Measurements from ENCODE around the gene NHS. TPM values are rescaled to one million over a fixed set of nuclear protein-coding genes. Genes with fewer than 3 reads are reported as not detected.
"Not testable (repeated sequence)": the region's sequence is repeated elsewhere in the genome, so short reads cannot be mapped to it uniquely, and the experiment has no call there.

NHS gene
- total and polyA plus RNA-seq, 4 donors: 14.1 to 17.7 (median 15.8) TPM

DNA sequence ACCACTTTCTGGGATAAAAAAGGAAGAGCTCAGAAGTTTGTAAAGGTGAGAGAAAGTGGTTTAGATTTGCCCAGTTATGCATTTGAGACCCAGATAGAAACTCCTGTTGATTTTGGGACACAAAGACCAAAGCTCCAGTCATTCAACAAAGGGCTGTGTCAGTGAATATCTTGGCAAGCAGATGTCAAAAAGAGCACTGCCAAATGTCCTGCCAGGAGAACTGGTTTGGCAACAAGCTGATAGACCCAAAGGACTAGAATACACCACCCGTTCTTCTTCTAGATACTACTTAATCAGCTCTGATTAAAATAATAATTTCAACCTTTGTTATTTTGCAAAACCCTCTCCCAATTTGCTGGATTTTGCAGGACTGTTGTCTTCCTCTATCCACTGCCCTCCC lies 121.4 kb downstream of the NHS start:
- Histone ChIP-seq H3K36me3 (ENCODE audit: control insufficient read depth, insufficient read depth, low read length) (no peaks in the 10 kb centered on the region), H3K4me1 (ENCODE audit: control insufficient read depth, insufficient read depth, low read length) (no peaks in the 10 kb centered on the region), H3K4me3 (ENCODE audit: low read depth, low read length) (no peak overlapping the region), H3K9me3 (ENCODE audit: control insufficient read depth, insufficient read depth, low read length) (no peaks in the 10 kb centered on the region), H3K27me3 (ENCODE audit: control insufficient read depth, insufficient read depth, low read length) (peaks cover 11% of the 10 kb centered on the region), H3K27ac (ENCODE audit: low read depth, low read length) (no peak overlapping the region)
- DNase-seq (ENCODE audit: low read depth in 4 of 6, low spot score in 6 of 6): no peak
- WGBS (ENCODE audit: insufficient coverage): 71% methylated on average over 1 of the region's 1 CpG

DNA sequence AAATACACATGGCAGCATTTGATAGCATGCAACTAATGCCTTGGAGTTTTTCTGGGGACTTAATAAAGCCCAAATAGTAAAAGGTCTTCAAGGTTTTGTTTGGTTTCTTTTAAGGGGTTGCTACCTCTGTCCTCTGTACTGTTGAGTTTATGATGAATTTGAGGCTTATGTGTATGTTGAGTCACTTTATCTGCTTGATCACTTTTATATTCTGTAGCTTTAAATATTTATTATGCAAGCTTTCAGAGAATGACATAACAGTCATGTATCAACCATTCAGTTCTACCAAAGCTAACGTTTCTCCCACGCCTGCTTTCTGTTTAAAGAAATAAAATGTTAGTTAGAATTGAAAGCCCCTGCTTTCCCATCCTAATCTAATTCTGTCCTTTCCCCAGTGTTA lies 122.2 kb downstream of the NHS start:
- Histone ChIP-seq H3K4me3 (ENCODE audit: low read depth, low read length) (no peak overlapping the region), H3K27ac (ENCODE audit: low read depth, low read length) (no peak overlapping the region), H3K9me3 (ENCODE audit: control insufficient read depth, insufficient read depth, low read length) (no peaks in the 10 kb centered on the region), H3K4me1 (ENCODE audit: control insufficient read depth, insufficient read depth, low read length) (no peaks in the 10 kb centered on the region), H3K36me3 (ENCODE audit: control insufficient read depth, insufficient read depth, low read length) (no peaks in the 10 kb centered on the region), H3K27me3 (ENCODE audit: control insufficient read depth, insufficient read depth, low read length) (peaks cover 14% of the 10 kb centered on the region)
- WGBS (ENCODE audit: insufficient coverage): no CpG with 5 or more reads among the region's 2 CpGs
- no peak for DNase-seq (ENCODE audit: low read depth in 4 of 6, low spot score in 6 of 6)

DNA sequence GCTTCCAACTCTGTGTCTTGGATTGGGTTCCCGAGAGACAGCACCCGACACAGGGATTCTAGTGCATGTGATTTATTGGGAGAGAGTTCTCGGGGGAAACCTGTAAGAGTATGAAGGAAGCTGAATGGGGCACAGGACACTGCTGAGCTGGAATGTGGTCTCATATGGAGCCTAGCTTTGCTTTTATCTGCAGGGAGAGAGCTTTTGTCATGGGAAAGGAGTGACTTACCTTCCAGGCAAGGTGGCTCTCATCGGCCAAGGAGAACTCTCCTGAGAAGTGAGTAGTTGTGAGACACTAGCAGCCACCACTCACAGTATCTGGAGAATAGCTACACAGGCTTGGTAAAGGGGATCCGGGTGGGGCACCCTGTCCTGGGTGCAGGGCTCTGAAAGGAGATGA lies 124.5 kb downstream of the NHS start:
- WGBS (ENCODE audit: insufficient coverage): 87% methylated on average over 3 of the region's 5 CpGs
- Histone ChIP-seq H3K27ac (ENCODE audit: low read depth, low read length) (no peak overlapping the region), H3K36me3 (ENCODE audit: control insufficient read depth, insufficient read depth, low read length) (no peaks in the 10 kb centered on the region), H3K27me3 (ENCODE audit: control insufficient read depth, insufficient read depth, low read length) (peaks cover 12% of the 10 kb centered on the region), H3K4me3 (ENCODE audit: low read depth, low read length) (no peak overlapping the region), H3K9me3 (ENCODE audit: control insufficient read depth, insufficient read depth, low read length) (no peaks in the 10 kb centered on the region), H3K4me1 (ENCODE audit: control insufficient read depth, insufficient read depth, low read length) (no peaks in the 10 kb centered on the region)
- DNase-seq (ENCODE audit: low read depth in 4 of 6, low spot score in 6 of 6): no peak

DNA sequence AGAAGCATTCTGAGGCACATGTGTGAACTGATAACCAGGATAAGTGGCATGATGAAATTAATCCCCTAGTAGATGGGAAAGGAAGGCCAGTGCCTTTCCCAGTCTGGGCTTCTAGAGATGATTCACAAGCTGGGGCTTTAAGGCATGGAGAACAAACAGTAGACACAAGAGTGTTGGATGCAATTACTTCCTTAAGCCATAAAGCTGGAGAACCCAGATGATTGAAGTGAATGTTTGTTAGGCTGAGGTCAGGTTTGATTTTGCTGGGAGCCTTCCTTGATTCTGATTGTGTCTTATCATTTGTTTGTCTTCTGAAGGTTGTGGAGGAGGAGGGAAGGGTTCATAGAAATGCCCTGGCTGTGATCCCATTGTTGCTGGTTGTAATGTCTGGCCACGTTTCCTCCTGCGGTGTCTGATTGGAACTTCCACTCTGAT lies 125.2 kb downstream of the NHS start:
- H3K9me3 ChIP-seq (ENCODE audit: control insufficient read depth, insufficient read depth, low read length): no peaks in the 10 kb centered on the region
- no peak for DNase-seq (ENCODE audit: low read depth in 4 of 6, low spot score in 6 of 6)
- no peak overlapping the region for H3K27ac ChIP-seq (ENCODE audit: low read depth, low read length)
- H3K36me3 ChIP-seq (ENCODE audit: control insufficient read depth, insufficient read depth, low read length): no peaks in the 10 kb centered on the region
- H3K4me3 ChIP-seq (ENCODE audit: low read depth, low read length): no peak overlapping the region
- 83% methylated on average over 1 of the region's 2 CpGs for WGBS (ENCODE audit: insufficient coverage)
- H3K27me3 ChIP-seq (ENCODE audit: control insufficient read depth, insufficient read depth, low read length): peaks cover 12% of the 10 kb centered on the region
- no peaks in the 10 kb centered on the region for H3K4me1 ChIP-seq (ENCODE audit: control insufficient read depth, insufficient read depth, low read length)

DNA sequence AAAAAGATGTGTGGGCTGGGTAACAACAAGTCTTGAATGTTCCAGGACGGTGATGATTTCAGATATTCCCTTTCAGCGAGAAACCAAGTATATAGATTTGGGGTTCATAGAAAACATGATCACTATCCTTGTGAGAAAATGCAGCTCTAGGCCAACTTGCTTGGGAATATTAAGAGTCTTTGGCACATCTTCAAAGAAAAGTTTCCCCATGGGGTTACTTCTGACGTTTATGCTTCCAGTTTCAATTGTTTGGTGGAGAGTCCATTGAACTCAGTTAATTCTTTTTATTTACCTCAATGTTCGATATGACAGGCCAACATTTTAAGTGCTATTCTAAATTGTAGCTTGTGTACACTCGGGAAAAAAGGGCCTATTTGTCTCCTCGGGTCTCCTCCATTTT lies 126.7 kb downstream of the NHS start:
- WGBS (ENCODE audit: insufficient coverage): no CpG with 5 or more reads among the region's 6 CpGs
- H3K36me3 ChIP-seq (ENCODE audit: control insufficient read depth, insufficient read depth, low read length): no peaks in the 10 kb centered on the region
- no peaks in the 10 kb centered on the region for H3K4me1 ChIP-seq (ENCODE audit: control insufficient read depth, insufficient read depth, low read length)
- peaks cover 2% of the 10 kb centered on the region for H3K9me3 ChIP-seq (ENCODE audit: control insufficient read depth, insufficient read depth, low read length)
- H3K27me3 ChIP-seq (ENCODE audit: control insufficient read depth, insufficient read depth, low read length): peaks cover 11% of the 10 kb centered on the region
- H3K27ac ChIP-seq (ENCODE audit: low read depth, low read length): no peak overlapping the region
- no peak overlapping the region for H3K4me3 ChIP-seq (ENCODE audit: low read depth, low read length)
- DNase-seq (ENCODE audit: low read depth in 4 of 6, low spot score in 6 of 6): no peak

DNA sequence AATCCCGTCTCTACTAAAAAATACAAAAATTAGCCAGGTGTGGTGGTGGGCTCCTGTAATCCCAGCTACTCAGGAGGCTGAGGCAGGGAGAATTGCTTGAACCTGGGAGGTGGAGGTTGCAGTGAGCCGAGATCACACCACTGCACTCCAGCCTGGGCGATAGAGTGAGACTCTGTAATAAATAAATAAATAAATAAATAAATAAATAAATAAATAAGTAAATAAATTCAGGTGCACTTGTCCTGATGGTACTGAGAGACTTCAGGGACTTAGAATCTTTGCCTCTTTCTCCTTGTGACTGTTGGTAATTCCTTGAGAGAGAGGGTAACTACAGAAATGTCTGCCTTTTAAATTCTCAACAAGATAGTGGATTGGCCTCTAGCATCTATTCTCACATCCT lies 131.4 kb downstream of the NHS start:
- no CpG with 5 or more reads among the region's 3 CpGs for WGBS (ENCODE audit: insufficient coverage)
- not testable (repeated sequence) for H3K4me1 ChIP-seq (ENCODE audit: control insufficient read depth, insufficient read depth, low read length); H3K36me3 ChIP-seq (ENCODE audit: control insufficient read depth, insufficient read depth, low read length); H3K27me3 ChIP-seq (ENCODE audit: control insufficient read depth, insufficient read depth, low read length); DNase-seq (ENCODE audit: low read depth in 4 of 6, low spot score in 6 of 6); H3K9me3 ChIP-seq (ENCODE audit: control insufficient read depth, insufficient read depth, low read length); H3K4me3 ChIP-seq (ENCODE audit: low read depth, low read length); H3K27ac ChIP-seq (ENCODE audit: low read depth, low read length)

DNA sequence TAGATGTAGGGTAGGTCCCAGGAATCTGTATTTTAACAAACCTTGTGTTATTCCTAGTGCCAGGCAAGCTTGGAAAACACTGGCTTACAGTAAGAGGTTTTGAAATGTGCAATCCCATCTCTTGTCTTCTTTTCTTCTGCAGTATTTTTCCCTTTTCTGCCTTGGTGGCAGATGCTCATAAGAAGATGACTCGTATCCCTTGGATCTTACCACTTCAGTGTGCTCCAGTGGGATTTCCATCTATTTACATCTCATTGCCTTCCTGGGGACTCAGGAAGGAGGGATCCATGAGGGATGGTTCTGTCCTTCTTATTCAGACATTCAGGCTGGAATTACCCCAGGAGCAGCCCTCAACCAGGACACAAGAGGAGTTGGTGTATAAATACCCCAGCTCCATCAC lies 136.6 kb downstream of the NHS start:
- Histone ChIP-seq H3K4me1 (ENCODE audit: control insufficient read depth, insufficient read depth, low read length) (no peaks in the 10 kb centered on the region), H3K36me3 (ENCODE audit: control insufficient read depth, insufficient read depth, low read length) (no peaks in the 10 kb centered on the region), H3K9me3 (ENCODE audit: control insufficient read depth, insufficient read depth, low read length) (peaks cover 9% of the 10 kb centered on the region), H3K27ac (ENCODE audit: low read depth, low read length) (no peak overlapping the region), H3K27me3 (ENCODE audit: control insufficient read depth, insufficient read depth, low read length) (peaks cover 16% of the 10 kb centered on the region), H3K4me3 (ENCODE audit: low read depth, low read length) (no peak overlapping the region)
- WGBS (ENCODE audit: insufficient coverage): no CpG with 5 or more reads among the region's 1 CpG
- DNase-seq (ENCODE audit: low read depth in 4 of 6, low spot score in 6 of 6): no peak

DNA sequence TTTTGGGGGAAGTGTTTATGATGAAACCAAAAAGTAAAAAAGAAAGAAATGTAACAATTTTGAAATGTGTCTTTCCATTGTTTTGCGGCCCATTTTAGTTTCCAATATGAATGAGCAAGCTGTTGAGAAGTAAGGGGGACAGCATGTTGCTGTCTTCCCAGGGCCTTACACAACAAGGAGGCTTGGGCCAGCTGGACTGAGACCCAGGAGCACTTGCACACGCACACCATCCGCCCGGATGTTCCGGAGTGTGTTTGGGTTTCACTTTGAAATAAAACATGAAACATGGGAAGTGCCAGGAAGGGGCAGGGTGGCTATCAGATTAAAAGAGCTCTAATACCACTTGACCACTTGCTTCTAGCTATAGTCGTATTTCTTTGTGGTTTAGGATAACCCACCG lies 144.4 kb downstream of the NHS start:
- no peaks in the 10 kb centered on the region for H3K9me3 ChIP-seq (ENCODE audit: control insufficient read depth, insufficient read depth, low read length)
- H3K27ac ChIP-seq (ENCODE audit: low read depth, low read length): no peak overlapping the region
- H3K27me3 ChIP-seq (ENCODE audit: control insufficient read depth, insufficient read depth, low read length): peaks cover 21% of the 10 kb centered on the region
- peak in 1 of 6 donors; percentile 16 for DNase-seq (ENCODE audit: low read depth in 4 of 6, low spot score in 6 of 6)
- peaks cover 4% of the 10 kb centered on the region for H3K4me1 ChIP-seq (ENCODE audit: control insufficient read depth, insufficient read depth, low read length)
- 89% methylated on average over 2 of the region's 7 CpGs for WGBS (ENCODE audit: insufficient coverage)
- H3K4me3 ChIP-seq (ENCODE audit: low read depth, low read length): no peak overlapping the region
- no peaks in the 10 kb centered on the region for H3K36me3 ChIP-seq (ENCODE audit: control insufficient read depth, insufficient read depth, low read length)

DNA sequence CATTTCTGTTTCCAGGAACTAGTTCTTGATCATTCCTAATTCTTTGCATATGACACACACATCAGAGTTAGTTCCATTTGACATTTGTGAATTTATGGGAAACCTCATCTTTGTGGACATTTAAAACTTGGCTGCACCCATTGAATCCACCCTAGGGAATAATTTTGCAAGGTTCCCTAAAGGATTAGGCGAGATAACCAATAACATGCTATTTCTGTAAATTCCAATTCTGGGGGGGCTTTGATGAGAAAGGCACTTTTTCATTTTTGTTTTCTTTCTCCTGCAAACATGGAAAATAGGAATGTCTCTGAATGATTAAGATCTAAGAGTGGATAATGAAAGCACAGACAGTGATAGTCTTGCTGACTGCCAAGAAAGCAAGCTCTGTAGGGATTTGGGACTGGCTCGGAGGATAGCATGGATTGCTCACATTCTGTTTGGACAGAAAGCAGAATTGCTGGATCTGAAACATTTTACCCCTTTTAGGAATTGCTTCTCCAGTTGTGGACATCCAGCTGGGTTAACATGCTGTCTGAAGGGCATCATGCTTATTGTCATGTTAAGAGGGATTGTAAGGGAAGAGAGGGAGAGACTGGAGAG lies 145.1 kb downstream of the NHS start:
- Histone ChIP-seq H3K36me3 (ENCODE audit: control insufficient read depth, insufficient read depth, low read length) (no peaks in the 10 kb centered on the region), H3K27me3 (ENCODE audit: control insufficient read depth, insufficient read depth, low read length) (peaks cover 23% of the 10 kb centered on the region), H3K9me3 (ENCODE audit: control insufficient read depth, insufficient read depth, low read length) (no peaks in the 10 kb centered on the region), H3K4me3 (ENCODE audit: low read depth, low read length) (no peak overlapping the region), H3K4me1 (ENCODE audit: control insufficient read depth, insufficient read depth, low read length) (peaks cover 4% of the 10 kb centered on the region), H3K27ac (ENCODE audit: low read depth, low read length) (no peak overlapping the region)
- WGBS (ENCODE audit: insufficient coverage): 60% methylated on average over 1 of the region's 2 CpGs
- peak in 2 of 6 donors; percentile 22 to 26 for DNase-seq (ENCODE audit: low read depth in 4 of 6, low spot score in 6 of 6)

DNA sequence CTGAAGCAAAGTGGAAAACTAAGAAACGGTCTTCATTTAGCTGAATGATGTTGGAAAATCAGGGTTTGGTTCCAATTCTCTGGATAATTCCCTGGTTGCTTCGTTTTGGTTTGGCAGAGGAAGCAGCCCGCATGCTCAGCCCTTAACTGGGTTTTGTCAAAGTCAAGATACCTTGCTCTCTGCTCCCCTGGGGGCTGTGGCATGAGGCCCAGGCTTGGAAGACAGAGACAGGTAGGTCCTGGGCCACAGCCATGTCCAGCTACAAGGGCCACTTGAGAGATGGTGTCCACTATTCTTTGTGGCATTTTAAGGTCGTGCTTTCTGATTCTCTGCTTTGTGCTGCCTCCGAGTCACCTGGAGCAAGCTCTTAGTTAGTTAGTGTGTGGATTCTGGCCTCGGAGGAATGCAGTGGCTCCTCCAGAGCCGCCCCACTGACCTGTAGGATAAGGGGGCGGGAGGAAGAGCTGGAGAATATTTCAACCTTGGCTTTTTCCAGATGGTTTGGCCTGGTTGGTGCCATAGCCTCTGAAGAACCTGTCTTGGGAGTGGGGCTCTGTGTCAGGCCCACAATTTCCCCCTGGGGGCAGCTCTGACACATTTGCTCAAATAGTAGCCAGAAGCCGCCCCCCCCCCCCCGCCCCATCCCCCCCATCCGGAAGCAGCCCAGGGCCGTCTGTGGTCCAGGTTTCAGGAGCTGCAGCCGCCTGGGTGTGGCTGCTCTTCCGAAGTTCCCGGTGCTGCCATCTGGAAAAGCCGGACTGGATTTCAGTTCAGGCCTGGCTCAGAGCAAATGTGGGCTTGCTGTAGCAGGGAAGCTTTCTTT lies 147.1 kb downstream of the NHS start:
- Histone ChIP-seq H3K36me3 (ENCODE audit: control insufficient read depth, insufficient read depth, low read length) (no peaks in the 10 kb centered on the region), H3K4me3 (ENCODE audit: low read depth, low read length) (no peak overlapping the region), H3K4me1 (ENCODE audit: control insufficient read depth, insufficient read depth, low read length) (peaks cover 4% of the 10 kb centered on the region), H3K27ac (ENCODE audit: low read depth, low read length) (no peak overlapping the region), H3K27me3 (ENCODE audit: control insufficient read depth, insufficient read depth, low read length) (peaks cover 26% of the 10 kb centered on the region), H3K9me3 (ENCODE audit: control insufficient read depth, insufficient read depth, low read length) (no peaks in the 10 kb centered on the region)
- peak in 2 of 6 donors; percentile 36 to 43 for DNase-seq (ENCODE audit: low read depth in 4 of 6, low spot score in 6 of 6)
- WGBS (ENCODE audit: insufficient coverage): 43% methylated on average over 12 of the region's 16 CpGs

Measured in spinal cord (tissue), 10 donors.